ENCODE results near the gene ATXN2L. TPM values are rescaled to one million over a fixed set of nuclear protein-coding genes. Genes with fewer than 3 reads are reported as not detected.

Gene ATXN2L
- total RNA-seq, 1 donor from 2014 or later: 16.4 TPM

Other genes with a start within 250 kb of the ATXN2L start
- not detected in 2 replicates for gene SULT1A2, start 225.9 kb upstream of the ATXN2L start, total RNA-seq
- gene SULT1A1, start 213.0 kb upstream of the ATXN2L start, total RNA-seq: 2.4 and 4.0 TPM in 2 replicates
- gene NPIPB8, start 184.9 kb upstream of the ATXN2L start, total RNA-seq: 0.13 and 0.26 TPM in 2 replicates
- gene EIF3C, start 111.5 kb upstream of the ATXN2L start, total RNA-seq: 255 and 283 TPM in 2 replicates
- gene NPIPB9, start 71.2 kb upstream of the ATXN2L start, total RNA-seq: 0.77 and 1.3 TPM in 2 replicates
- 109 and 118 TPM in 2 replicates for gene TUFM, start 23.3 kb downstream of the ATXN2L start, total RNA-seq
- gene SH2B1, start 40.8 kb downstream of the ATXN2L start, total RNA-seq: 7.4 and 8.9 TPM in 2 replicates
- gene ATP2A1, start 55.5 kb downstream of the ATXN2L start, total RNA-seq: 0.13 and 0.25 TPM in 2 replicates
- gene RABEP2, start 102.2 kb downstream of the ATXN2L start, total RNA-seq: 31.5 and 39.3 TPM in 2 replicates
- gene CD19, start 109.0 kb downstream of the ATXN2L start, total RNA-seq: not detected in 2 replicates
- gene NFATC2IP, start 127.9 kb downstream of the ATXN2L start, total RNA-seq: 18.5 and 25.4 TPM in 2 replicates
- gene SPNS1, start 151.8 kb downstream of the ATXN2L start, total RNA-seq: 20.8 and 38.9 TPM in 2 replicates
- 0.26 and 0.51 TPM in 2 replicates for gene LAT, start 162.1 kb downstream of the ATXN2L start, total RNA-seq